GM12864 (cell line): ENCODE results near the gene NSD1.

ENCODE experiments used
- DNase-seq: peaks from one replicate; pipeline ENCODE4 v3.0.0-alpha.2; 2011; ENCODE audit warnings: low read depth
- H3K4me3 ChIP-seq: 2 replicates; pipeline ENCODE4 v1.5.1; 2011; ENCODE audit warnings: mild to moderate bottlenecking, low read depth, low read length, control low read depth
- CTCF ChIP-seq: IDR thresholded peaks from 2 replicates; pipeline ENCODE4 v1.5.1; 2011; ENCODE audit warnings: low read depth, mild to moderate bottlenecking, moderate library complexity, low read length, control low read depth, inconsistent platforms; ENCODE audit errors: missing control alignments

The NSD1 gene

DNA sequence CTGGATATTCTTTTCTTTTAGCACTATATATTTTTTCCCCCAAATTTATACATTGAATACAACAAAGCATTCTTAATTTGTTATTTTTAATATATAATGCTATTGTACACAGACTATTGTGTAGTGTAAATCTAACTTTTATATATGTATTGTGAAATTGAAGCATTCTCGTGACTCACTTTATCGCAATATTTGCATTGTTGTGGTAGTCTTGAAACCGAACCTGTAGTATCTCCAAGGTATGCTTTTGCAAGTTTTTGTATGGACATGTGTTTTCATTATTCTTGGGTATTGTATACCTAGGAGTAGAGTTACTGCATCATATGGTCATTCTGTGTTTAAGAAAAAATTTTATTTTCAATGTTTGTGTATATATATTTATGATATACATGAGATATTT lies 49.6 kb downstream of the NSD1 start:
- no peak for TF ChIP-seq CTCF
- no peak for DNase-seq
- H3K4me3 ChIP-seq, result no peak overlapping the region

DNA sequence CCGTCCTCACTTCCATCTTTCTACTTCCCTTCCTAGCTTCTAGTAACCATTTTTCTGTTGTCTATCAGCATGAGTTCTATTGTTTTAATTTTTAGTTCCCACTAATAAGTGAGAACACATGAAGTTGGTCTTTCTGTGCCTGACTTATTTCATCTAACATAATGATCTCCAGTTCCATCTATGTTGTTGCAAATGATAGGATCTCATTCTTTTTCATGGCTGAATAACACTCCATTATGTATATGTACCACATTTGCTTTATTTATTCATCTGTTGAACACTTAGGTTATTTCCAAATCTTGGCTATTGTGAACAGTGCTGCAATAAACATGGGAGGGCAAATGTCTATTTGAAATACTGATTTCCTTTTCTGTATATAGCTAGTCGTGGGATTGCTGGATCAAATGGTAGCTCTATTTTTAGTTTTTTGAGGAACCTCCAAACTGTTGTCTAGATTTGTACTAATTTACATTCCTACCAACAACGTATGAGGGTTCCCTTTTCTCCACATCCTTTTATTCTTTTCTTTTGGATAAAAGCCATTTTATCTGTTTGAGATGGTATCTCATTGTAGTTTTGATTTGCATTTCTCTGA lies 50.3 kb downstream of the NSD1 start:
- no peak for DNase-seq
- no peak for TF ChIP-seq CTCF
- H3K4me3 ChIP-seq, result no peak overlapping the region

DNA sequence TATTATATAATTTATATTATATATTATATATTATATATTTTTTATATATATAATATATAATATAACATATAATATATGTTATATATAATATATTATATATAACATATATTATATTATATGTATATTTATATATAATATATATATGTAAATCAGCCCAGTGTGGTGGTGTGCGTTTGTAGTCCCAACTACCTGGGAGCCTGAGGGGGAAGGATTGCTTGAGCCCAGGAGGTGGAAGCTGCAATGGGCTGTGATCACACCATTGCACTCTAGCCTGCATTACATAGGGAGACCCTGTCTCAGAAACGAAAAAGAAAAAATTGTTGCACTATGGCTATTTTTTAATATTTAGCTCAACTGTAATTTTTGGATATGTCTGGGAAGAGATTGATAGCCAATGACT lies 52.4 kb downstream of the NSD1 start:
- no peak overlapping the region for H3K4me3 ChIP-seq
- DNase-seq, result no peak
- no peak for TF ChIP-seq CTCF

DNA sequence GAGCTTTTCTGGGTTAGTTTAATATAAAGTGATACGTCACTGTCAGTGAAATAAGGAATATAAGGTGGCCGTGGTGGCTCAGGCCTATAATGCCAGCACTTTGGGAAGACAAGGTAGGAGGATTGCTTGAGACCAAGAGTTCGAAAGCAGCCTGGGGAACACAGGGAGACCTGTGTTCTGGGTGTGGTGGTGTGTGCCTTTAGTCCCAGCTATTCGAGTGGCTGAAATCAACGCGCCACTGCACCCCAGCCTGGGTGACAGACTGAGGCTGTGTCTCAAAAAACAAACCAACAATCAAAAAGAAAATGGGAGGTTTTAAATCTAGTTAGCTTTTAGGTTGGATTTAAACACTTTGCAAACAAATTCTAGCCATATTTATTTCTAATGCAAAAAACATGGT lies 53.1 kb downstream of the NSD1 start:
- no peak for DNase-seq
- no peak for TF ChIP-seq CTCF
- no peak overlapping the region for H3K4me3 ChIP-seq

- TF ChIP-seq CTCF, result no peak
- no peak overlapping the region for H3K4me3 ChIP-seq
- no peak for DNase-seq
These were observed 55.2 kb downstream of the NSD1 start for GRCh38 chr5:177188775-177189174.

- DNase-seq, result no peak
- H3K4me3 ChIP-seq, result no peak overlapping the region
- no peak for TF ChIP-seq CTCF
These were observed 55.8 kb downstream of the NSD1 start for GRCh38 chr5:177189416-177189815.

- TF ChIP-seq CTCF, result no peak
- no peak overlapping the region for H3K4me3 ChIP-seq
- no peak for DNase-seq
These were observed 56.4 kb downstream of the NSD1 start for GRCh38 chr5:177189965-177190364.
